Stimulated activated memory B cell treated with anti-CD40 and anti-IgM and Interleukin-4, amounts not matched to agents 10 μg/mL and 1 μg/mL and 100 μg/mL, for 72 hours (primary cell): ENCODE results near the gene ECE1.
A peak's percentile ranks its signal among the peaks of the same experiment; 100 is the strongest.

Source experiments
- ATAC-seq: fragments of 150-1000 bp; cut with Tn5 transposase; 2 replicates; pipeline ENCODE4 v1.10.0; 2021
- H3K27ac Mint-ChIP-seq: one replicate; pipeline ENCODE4 v1.8.0; 2022; ENCODE audit warnings: mild to moderate bottlenecking, mixed read lengths
- H3K27me3 Mint-ChIP-seq: one replicate; pipeline ENCODE4 v1.8.0; 2022; ENCODE audit warnings: mixed read lengths
- H3K36me3 Mint-ChIP-seq: one replicate; pipeline ENCODE4 v1.8.0; 2022; ENCODE audit warnings: mixed read lengths
- H3K4me1 Mint-ChIP-seq: one replicate; pipeline ENCODE4 v1.8.0; 2022; ENCODE audit warnings: mixed read lengths
- H3K4me3 Mint-ChIP-seq: one replicate; pipeline ENCODE4 v1.8.0; 2022; ENCODE audit warnings: mild to moderate bottlenecking, moderate library complexity, mixed read lengths
- H3K9me3 Mint-ChIP-seq: one replicate; pipeline ENCODE4 v1.8.0; 2022; ENCODE audit warnings: mixed read lengths

The ECE1 gene

DNA sequence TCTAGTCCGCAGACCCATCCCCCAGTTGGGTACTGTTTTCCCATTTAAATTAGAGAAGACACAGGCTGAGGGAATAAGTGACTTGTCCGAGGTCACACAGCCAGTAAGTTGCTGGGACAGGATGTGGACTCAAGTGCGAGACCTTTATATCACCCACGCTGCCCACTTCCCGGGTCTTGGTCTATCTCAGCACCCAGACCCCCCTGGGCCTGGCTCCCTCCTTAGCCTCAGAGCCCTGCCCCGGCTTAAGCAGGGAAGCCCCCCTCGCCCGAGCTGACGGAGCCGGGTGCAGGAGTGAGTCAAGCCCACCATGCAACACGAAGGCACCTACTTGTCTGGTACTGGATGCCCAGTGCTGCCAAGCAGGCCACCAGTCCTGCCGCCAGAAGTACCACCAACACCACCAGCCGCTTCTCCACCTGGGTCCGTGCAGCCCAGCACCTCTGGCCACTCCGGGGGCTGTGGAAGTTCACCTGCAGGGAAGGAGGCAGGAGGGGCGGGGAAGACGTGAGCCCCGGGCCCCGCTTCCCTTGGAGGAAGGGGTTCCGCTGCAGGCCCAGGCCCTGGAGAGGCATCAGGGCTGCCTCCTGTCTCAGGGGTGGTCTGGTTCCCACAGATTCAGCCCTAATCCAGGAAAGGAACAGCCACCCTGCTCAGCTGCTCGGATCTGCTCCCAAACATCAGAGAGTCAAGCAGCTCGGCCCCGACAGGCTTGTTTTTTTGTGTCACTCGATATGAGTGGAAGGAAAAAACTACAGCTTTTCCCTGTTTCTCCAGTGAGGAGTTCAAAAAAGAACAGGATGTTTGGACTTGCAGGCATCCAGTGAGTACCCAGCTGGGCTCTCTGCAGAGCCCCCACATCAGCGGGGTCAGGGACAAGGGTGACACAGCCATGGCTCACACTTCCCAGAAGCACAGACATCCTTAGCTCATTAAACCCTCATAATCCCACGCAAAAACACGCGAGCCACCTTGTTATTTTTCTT lies 11.1 kb downstream of the ECE1 start:
- H3K27ac Mint-ChIP-seq, result peak overlapping the region; percentile 95
- H3K4me1 Mint-ChIP-seq, result peaks cover 41% of the 10 kb centered on the region
- no peaks in the 10 kb centered on the region for H3K9me3 Mint-ChIP-seq
- H3K4me3 Mint-ChIP-seq, result no peak overlapping the region
- H3K36me3 Mint-ChIP-seq, result peaks cover 52% of the 10 kb centered on the region
- no peaks in the 10 kb centered on the region for H3K27me3 Mint-ChIP-seq
- no peak for ATAC-seq

DNA sequence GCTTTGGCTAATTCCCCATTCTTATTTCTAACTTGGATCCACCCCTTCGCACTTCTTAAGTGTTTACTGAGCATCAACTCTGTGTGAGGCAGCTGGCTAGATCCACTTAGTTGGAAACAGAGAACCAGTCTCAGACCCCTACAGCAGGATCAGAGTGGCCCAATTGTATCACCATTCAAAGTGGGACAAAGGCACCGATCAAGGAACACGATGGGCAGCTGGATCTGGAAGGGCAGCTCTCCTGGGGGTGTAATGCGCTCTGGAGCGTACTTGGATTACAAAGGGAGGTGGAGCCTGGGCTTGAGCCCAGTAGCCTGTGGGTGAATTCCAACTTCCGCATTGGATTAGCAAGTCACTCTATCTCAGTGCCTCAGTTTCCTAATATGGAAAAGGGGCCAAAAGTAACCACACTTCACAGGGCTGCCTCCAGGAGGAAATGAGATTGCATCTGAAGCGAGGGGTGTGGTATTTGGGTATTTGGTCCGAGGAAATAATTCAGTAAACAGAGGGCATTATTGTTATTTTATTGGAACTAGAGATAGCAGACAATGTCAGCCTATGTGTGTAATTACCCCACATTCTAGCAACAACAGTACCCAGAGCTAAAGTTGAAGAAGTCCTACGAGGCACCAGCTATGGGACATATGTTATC lies 11.9 kb downstream of the ECE1 start:
- H3K4me3 Mint-ChIP-seq, result no peak overlapping the region
- no peaks in the 10 kb centered on the region for H3K9me3 Mint-ChIP-seq
- no peaks in the 10 kb centered on the region for H3K27me3 Mint-ChIP-seq
- no peak for ATAC-seq
- H3K36me3 Mint-ChIP-seq, result peaks cover 53% of the 10 kb centered on the region
- H3K4me1 Mint-ChIP-seq, result peaks cover 36% of the 10 kb centered on the region
- no peak overlapping the region for H3K27ac Mint-ChIP-seq

DNA sequence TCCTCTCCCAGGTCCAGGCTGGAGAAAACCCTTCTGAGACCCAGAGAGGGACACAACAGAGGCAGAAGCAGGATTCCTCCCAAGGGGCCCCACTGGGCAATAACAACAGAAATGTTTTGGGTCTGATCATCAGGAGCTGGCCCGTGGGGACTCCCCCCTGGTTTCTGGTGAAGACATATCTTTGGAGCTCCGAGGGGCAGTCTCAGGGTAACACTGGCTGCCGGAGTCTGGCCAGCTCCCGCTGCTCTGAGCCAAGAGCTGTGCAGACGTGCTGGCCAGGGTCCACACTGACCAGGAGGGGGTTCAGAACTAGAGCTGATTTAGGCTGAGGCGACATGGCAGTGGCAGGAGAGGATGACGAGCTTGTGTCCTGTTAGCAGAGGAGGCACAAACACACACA lies 13.1 kb downstream of the ECE1 start:
- no peaks in the 10 kb centered on the region for H3K9me3 Mint-ChIP-seq
- no peaks in the 10 kb centered on the region for H3K27me3 Mint-ChIP-seq
- H3K36me3 Mint-ChIP-seq, result peaks cover 56% of the 10 kb centered on the region
- no peak overlapping the region for H3K4me3 Mint-ChIP-seq
- peaks cover 30% of the 10 kb centered on the region for H3K4me1 Mint-ChIP-seq
- ATAC-seq, result no peak
- no peak overlapping the region for H3K27ac Mint-ChIP-seq

DNA sequence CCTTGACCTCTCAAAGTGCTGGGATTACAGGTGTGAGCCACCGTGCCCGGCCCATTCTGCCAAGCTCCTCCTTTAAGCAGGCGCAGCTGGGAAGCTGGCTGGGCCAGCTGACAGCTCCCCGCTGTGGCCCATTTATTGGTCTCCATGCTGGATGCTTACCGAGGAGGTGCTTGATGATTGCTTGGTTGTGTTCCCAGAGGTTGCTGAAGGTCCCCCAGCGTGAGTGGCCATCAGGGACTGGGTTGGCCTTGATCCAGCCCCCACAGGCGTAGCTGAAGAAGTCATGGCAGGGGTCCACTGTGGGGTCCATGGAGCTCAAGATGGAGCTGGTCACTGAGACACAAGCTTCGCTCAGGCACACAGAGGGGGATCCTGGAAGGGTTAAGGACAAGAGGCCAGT lies 17.7 kb downstream of the ECE1 start:
- Mint-ChIP-seq H3K27me3 (no peaks in the 10 kb centered on the region), H3K36me3 (peaks cover 83% of the 10 kb centered on the region), H3K4me3 (no peak overlapping the region), H3K9me3 (no peaks in the 10 kb centered on the region), H3K4me1 (peaks cover 23% of the 10 kb centered on the region), H3K27ac (no peak overlapping the region)
- ATAC-seq, result no peak

DNA sequence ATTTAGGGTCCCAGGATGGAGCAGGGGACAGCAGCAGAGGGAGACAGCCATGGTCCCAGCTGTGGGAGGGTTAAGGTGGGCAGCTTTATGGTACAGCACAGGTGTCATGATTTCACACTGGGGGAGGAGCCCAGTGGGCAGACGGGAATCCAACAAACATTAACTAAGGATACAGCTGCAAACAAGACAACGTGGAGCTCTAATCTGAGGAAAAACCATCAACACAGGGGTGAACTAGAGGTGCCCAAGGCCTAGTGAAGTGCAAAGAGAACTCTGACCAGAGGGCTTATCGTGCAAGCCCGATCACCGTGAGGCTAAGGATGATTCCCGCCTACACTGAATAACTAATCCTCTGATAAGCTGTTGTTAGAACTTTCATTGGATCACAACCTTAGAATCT lies 18.7 kb downstream of the ECE1 start:
- H3K9me3 Mint-ChIP-seq, result no peaks in the 10 kb centered on the region
- peaks cover 23% of the 10 kb centered on the region for H3K4me1 Mint-ChIP-seq
- peaks cover 84% of the 10 kb centered on the region for H3K36me3 Mint-ChIP-seq
- H3K4me3 Mint-ChIP-seq, result no peak overlapping the region
- peak overlapping the region; percentile 60 for H3K27ac Mint-ChIP-seq
- H3K27me3 Mint-ChIP-seq, result no peaks in the 10 kb centered on the region
- ATAC-seq, result no peak

DNA sequence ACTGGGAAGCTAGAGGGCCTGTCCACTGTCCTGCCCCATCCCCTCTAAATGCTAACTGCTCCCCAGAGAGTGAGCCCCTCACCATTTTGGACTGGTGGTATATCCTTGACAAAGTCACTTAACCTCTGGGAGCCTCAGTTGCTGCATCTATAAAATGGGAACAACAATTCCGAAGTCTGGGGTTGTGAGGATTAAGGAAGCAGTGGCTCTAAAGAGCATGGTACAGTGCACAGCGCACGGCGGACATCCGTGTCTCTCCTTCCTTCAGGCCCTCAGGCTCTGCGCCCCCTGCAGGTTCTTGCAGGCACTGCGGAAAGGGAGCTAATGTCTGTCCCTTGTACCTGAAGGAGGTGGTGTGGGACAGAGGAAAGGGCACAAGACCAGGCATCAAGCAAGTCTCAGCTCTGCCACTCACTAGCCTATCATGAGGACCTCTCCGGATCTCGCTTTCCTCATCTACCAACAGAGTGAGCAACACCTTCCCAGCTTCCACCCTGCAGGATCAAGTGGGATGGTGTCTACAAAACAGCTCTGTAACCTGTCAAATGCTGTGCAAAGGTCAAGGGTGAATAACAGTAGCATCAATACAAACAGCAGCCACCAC lies 20.1 kb downstream of the ECE1 start:
- Mint-ChIP-seq H3K4me3 (no peak overlapping the region), H3K27ac (peak overlapping the region; percentile 60), H3K27me3 (no peaks in the 10 kb centered on the region), H3K9me3 (no peaks in the 10 kb centered on the region), H3K36me3 (peaks cover 79% of the 10 kb centered on the region), H3K4me1 (peaks cover 23% of the 10 kb centered on the region)
- ATAC-seq, result peak; percentile 84

DNA sequence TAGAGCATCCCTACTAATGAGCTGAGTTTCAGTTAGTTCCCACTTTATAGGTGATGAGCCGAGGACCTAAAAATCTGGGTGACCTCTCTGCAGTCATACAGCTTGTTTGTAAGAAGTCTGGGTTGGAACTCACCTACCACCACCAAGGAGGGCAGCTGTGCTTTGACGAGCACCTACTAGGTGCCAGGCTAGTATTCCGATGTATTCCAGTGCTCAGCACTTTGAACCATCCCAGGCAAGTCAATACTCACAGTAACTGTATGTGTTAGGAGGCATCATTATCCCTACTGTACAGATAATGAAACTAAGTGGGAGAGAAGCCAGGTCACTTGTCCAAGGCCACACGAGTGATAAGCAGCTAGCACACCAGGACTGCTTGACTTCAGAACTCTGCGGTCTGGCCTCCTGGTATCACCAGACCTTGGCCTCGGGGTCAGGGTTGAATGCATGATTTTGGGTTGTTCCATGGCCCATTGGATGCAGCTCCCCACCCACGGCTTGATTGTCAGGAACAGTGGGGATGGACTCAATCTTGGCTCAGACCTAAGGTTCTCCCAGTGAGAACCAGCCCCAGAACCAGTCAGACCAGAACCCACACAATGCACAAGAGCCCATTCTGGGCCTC lies 20.7 kb downstream of the ECE1 start:
- Mint-ChIP-seq H3K36me3 (peaks cover 80% of the 10 kb centered on the region), H3K27me3 (no peaks in the 10 kb centered on the region), H3K9me3 (no peaks in the 10 kb centered on the region), H3K4me1 (peaks cover 28% of the 10 kb centered on the region), H3K4me3 (no peak overlapping the region), H3K27ac (no peak overlapping the region)
- ATAC-seq, result no peak

DNA sequence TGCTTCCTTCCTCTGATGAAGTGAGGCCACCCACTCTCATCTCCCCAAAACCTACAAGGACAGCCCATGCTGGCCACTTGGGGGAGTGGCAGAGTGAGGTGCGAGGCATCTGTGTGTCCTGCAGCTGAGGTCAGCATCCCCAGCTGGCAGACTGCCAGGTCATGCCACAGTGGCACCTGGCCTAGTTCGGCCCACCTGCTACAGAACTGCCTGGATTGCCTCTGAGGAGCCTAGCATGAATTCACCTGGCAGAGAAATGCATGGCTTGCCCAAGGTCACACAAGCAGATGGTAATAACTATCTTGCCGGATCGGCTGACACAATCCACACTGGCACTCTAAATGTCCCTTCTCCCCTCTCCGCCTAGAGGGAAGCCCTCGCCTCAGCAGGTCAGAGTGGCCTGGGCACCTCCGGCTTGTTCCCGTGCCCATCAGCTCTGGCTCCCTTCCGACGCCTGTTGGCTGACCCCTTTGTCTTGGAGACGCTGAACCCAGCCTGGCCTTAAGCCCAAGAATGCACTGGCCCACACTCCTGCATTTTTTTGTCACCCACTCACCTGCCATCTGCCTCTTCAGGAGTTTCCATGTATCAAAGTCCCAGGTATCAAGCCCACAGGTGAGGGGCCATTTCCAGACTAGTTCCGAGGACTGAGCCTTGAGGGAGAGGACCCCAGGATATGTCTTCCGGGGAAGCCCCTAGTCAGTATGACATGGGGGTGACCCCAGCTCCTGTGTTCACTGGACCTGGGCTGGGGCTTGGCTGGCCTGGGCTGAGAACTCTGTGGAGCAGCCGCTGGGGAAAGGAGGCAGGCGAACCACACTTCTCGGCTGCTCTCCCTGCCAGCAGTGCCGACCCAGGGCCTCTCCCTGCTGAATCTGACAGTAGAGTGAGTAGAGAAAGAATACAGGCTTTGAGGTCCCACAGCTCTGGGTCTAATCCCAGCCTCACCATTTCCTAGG lies 21.7 kb downstream of the ECE1 start:
- Mint-ChIP-seq H3K4me3 (no peak overlapping the region), H3K27me3 (no peaks in the 10 kb centered on the region), H3K36me3 (peaks cover 77% of the 10 kb centered on the region), H3K27ac (no peak overlapping the region), H3K4me1 (peaks cover 28% of the 10 kb centered on the region), H3K9me3 (no peaks in the 10 kb centered on the region)
- no peak for ATAC-seq

GRCh38 chr1:21267191-21268077 lies 22.8 kb downstream of the ECE1 start:
- H3K36me3 Mint-ChIP-seq, result peaks cover 73% of the 10 kb centered on the region
- ATAC-seq, result no peak
- no peak overlapping the region for H3K27ac Mint-ChIP-seq

DNA sequence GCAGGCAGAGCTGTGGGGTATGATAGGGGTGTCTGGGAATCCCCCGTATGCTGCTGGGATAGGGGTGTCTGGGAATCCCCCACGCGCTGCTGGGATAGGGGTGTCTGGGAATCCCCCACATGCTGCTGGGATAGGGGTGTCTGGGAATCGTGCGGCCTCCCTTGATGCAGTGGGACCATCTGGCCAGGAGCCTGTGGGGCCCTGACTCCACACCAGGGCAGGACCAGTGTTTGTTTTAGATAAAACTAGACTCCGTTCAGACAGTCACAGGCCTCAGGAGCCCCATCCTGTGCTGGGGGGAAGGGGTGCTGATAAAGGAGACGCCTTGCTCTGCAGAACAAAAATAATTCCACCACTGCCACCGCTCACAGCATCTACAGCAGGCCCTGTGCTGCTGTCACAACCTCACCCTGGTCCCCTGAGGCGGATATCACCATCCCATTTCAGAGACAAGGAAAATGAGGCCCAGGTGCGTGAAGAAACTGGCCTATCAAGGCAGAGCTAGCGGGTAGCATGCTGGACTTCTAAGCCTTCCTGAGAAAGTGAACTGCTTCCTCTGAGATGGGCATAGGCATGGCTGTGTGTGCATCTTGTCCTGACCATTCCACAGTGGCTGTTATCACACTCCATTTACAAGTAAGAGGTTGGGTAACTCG lies 24.0 kb downstream of the ECE1 start:
- Mint-ChIP-seq H3K9me3 (no peaks in the 10 kb centered on the region), H3K36me3 (peaks cover 73% of the 10 kb centered on the region), H3K27ac (no peak overlapping the region), H3K27me3 (no peaks in the 10 kb centered on the region), H3K4me1 (peaks cover 30% of the 10 kb centered on the region), H3K4me3 (no peak overlapping the region)
- no peak for ATAC-seq

More at GRCh38 chr1:21267191-21268077, 22.8 kb downstream of the ECE1 start:
- H3K4me1 Mint-ChIP-seq, result peaks cover 24% of the 10 kb centered on the region
- H3K4me3 Mint-ChIP-seq, result no peak overlapping the region
- no peaks in the 10 kb centered on the region for H3K27me3 Mint-ChIP-seq
- no peaks in the 10 kb centered on the region for H3K9me3 Mint-ChIP-seq

DNA sequence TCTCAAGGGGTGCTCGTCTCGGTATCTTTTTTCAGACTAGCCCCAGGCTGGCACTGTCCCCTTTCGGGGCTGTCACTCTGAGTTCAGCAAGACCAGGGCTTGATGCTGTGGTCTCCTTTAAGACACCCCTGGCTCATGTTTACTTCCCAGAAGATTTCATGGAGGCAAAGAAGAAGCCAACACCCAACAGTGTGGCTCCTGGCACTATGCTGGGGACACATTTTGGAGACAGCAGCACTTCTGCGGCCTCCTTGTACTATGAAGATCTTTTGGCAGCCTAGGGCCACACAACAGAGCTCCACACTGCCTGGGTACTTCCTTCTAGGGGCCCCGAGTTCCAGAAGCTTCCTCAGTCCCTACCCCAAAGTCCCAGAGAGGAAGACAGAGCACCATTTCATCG lies 24.6 kb downstream of the ECE1 start:
- Mint-ChIP-seq H3K4me3 (no peak overlapping the region), H3K4me1 (peaks cover 31% of the 10 kb centered on the region), H3K9me3 (no peaks in the 10 kb centered on the region), H3K36me3 (peaks cover 73% of the 10 kb centered on the region), H3K27me3 (no peaks in the 10 kb centered on the region), H3K27ac (no peak overlapping the region)
- no peak for ATAC-seq

GRCh38 chr1:21264898-21265297 lies 25.4 kb downstream of the ECE1 start:
- peaks cover 73% of the 10 kb centered on the region for H3K36me3 Mint-ChIP-seq
- ATAC-seq, result no peak
- H3K27me3 Mint-ChIP-seq, result no peaks in the 10 kb centered on the region
- no peak overlapping the region for H3K27ac Mint-ChIP-seq
- H3K4me3 Mint-ChIP-seq, result no peak overlapping the region
- peaks cover 24% of the 10 kb centered on the region for H3K4me1 Mint-ChIP-seq
- no peaks in the 10 kb centered on the region for H3K9me3 Mint-ChIP-seq

- Mint-ChIP-seq H3K27me3 (no peaks in the 10 kb centered on the region), H3K9me3 (no peaks in the 10 kb centered on the region), H3K27ac (no peak overlapping the region), H3K4me3 (no peak overlapping the region), H3K4me1 (peaks cover 23% of the 10 kb centered on the region), H3K36me3 (peaks cover 73% of the 10 kb centered on the region)
- no peak for ATAC-seq
These were observed 26.5 kb downstream of the ECE1 start for GRCh38 chr1:21263653-21264225.
